ENCODE results near the gene NUFIP2.
"Not testable (repeated sequence)": the region's sequence is repeated elsewhere in the genome, so short reads cannot be mapped to it uniquely, and the experiment has no call there.

NUFIP2 gene, protein sequence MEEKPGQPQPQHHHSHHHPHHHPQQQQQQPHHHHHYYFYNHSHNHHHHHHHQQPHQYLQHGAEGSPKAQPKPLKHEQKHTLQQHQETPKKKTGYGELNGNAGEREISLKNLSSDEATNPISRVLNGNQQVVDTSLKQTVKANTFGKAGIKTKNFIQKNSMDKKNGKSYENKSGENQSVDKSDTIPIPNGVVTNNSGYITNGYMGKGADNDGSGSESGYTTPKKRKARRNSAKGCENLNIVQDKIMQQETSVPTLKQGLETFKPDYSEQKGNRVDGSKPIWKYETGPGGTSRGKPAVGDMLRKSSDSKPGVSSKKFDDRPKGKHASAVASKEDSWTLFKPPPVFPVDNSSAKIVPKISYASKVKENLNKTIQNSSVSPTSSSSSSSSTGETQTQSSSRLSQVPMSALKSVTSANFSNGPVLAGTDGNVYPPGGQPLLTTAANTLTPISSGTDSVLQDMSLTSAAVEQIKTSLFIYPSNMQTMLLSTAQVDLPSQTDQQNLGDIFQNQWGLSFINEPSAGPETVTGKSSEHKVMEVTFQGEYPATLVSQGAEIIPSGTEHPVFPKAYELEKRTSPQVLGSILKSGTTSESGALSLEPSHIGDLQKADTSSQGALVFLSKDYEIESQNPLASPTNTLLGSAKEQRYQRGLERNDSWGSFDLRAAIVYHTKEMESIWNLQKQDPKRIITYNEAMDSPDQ

DNA sequence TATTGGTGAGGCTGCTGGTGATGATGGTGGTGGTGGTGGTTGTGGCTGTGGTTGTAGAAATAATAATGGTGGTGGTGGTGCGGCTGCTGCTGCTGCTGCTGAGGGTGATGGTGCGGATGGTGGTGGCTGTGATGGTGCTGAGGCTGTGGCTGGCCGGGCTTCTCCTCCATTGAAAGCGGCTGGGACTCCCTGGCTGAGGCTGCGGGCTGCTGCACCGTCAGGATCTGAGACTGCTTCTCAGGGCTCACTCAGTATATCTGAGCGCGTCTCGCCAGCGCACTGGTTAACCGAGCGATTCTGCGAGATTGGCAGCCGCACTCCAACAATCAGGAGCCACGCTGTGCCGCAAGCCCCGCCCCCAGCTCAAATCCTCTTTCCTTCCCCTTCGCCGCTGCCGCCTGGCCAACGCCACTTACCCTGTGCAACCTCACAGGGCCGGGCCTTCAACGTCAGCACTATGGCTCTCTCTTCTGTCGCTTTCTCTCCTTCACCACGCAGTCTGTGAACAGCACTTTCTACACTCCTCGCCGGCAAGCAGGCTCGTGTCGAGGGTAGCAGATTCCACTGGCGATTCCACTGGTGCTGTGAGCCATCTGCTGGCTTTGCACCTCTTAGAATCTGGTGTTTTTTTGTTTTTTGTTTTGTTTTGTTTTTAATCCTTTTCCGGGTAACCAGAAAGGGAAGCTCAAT is at the start of gene NUFIP2:
TSS of gene NUFIP2 (minus strand) at position 259 of the 690 bp plus-strand sequence. CDS start at position 170, 89 bp downstream.
- peak; percentile 69 to 99 (median 97) for DNase-seq

- no peak for DNase-seq
Measured at GRCh38 chr17:29342158-29342765, 48.3 kb upstream of the NUFIP2 start.

DNA sequence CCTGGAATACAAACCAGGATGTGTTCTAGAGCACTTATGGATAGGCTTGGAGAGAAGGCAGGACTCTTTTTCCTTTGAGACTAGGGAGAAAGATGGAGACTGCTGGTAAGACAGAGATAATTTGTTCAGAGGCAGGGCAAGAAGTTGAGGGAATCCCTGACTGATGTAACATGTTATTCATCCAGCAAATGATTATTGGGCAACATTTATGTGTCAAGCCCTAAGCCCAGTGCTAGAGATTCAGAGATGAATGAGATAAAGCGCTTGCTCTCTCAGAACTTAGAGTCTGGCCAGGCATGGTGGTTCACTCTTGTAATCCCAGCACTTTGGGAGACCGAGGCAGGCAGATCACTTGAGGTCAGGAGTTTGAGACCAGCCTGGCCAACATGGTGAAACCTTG is 47.8 kb upstream of the NUFIP2 start:
- DNase-seq, result no peak

GRCh38 chr17:29339016-29339415 is 45.1 kb upstream of the NUFIP2 start:
- DNase-seq, result not testable (repeated sequence)

DNA sequence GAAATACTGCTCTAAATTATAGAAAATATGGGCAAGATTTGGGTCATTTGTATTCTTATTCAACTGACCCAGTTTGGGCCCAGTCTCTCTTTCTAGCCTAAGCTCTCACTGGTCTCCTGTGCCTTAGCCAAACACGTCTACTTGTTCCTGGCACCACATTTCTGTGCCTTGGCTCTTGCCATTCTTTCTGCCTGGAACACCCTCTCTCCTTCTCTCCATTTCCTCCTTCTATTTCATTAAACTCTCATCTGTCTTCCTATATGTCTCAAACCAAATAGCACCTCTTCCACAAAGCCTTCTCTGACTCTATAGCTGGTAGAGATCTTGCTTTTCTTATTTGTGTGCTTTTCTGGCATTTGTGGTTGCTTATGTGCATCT is 37.7 kb upstream of the NUFIP2 start:
- peak in 2 of 14 donors; percentile 0 to 4 for DNase-seq

GRCh38 chr17:29331075-29331707 is 37.2 kb upstream of the NUFIP2 start:
- DNase-seq, result no peak

GRCh38 chr17:29327412-29327811 is 33.5 kb upstream of the NUFIP2 start:
- no peak for DNase-seq

DNA sequence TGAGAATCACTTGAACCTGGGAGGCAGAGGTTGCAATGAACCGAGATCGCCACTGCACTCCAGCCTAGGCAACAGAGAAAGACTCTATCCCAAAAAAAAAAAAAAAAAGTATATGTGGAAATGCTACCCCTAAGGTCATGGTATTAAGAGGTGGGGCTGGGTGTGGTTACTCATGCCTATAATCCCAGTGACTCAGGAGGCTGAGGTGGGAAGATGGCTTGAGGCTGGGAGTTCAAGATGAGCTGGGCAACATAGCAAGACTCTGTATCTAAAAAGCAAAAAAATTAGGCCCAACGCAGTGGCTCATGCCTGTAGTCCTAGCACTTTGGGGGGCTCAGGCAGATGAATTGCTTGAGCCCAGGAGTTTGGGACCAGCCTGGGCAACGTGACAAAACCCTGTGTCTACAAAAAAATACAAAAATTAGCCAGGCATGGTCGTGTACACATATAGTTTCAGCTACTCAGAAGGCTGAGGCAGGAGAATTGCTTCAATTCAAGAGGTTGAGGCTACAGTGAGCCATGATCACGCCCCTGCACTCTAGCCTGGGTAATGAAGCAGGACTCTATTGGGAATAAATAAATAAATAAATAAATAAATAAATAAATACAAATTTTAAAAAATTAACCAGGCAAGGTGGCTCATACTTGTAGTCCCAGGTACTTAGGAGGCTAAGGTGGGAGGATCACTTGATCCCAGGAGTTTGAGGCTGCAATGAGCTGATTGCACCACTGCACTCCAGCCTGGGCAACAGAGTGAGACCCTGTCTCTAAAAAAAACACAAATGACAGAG is 32.3 kb upstream of the NUFIP2 start:
- DNase-seq, result no peak

- no peak for DNase-seq
Measured at GRCh38 chr17:29322363-29322762, 28.4 kb upstream of the NUFIP2 start.

DNA sequence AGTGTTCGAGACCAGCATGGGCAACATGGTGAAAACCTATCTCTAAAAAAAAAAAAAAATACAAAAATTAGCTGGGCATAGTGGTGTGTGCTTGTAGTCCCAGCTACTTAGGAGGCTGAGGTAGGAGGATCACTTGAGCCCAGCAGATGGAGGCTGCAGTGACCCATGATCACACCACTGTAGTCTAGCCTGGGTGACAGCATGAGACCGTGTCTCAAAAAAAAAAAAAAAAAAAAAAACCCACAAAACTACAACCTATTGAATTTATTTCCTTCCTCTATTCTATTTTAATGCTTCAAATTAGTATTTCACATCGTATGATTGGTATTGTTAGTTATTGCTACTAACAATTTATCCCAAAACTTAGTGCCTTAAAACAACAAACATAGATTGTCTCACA is 9.4 kb upstream of the NUFIP2 start:
- DNase-seq, result no peak

DNA sequence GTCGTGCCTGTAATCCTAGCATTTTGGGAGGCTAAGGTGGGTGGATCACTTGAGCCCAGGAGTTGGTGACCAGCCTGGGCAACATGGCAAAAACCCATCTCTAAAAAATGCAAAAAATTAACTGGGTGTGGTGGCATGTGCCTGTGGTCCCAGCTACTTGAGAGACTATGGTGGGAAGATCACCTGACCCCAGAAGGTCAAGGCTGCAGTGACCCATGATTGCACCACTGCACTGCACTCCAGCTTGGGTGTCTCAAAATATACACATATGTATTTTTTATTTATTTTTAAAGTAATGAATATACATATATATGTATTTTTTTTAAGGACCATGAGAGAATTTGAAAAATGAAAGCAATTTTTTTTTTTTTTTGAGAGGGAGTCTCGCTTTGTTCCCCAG is 5.1 kb upstream of the NUFIP2 start:
- DNase-seq, result no peak

DNA sequence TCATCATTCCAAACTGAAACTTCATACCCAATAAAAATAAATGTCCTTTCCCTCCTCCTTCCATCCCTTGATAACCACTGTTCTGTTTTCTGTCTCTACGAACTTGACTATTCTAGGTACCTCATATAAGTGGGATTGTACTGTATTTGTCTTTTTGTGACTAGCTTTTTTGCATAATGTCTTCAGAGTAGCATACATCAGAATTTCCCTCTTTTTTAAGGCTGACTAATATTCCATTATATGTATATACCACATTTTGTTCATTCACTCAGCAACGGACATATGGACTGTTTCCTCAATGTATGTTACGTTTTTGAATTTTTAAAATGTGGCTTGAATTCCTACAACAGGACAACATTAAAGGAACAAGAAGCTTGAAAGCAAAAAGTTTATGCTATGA is 1.5 kb upstream of the NUFIP2 start:
- DNase-seq, result no peak

DNA sequence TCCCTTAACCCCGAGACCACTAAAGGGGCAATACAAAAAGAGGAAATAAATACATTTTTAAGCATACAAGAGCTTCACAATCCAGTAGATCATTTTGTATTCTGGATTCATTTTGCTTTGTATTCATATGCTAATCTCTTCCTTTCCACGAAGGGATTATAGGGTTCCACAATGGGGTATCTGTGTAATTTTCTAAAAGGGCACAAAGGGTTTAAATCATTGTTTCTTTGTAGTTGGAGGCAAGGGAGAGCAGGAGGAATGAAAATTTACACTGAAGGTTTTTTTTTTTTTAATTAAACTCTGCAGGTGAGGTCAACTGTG is 592 bp upstream of the NUFIP2 start:
- no peak for DNase-seq

- DNase-seq, result peak in 13 of 14 donors; percentile 25 to 85 (median 64)
Measured at GRCh38 chr17:29292992-29293889, 707 bp downstream of the NUFIP2 start.

GRCh38 chr17:29292071-29292991 is 1.6 kb downstream of the NUFIP2 start:
- DNase-seq, result peak in 13 of 14 donors; percentile 7 to 85 (median 64)

DNA sequence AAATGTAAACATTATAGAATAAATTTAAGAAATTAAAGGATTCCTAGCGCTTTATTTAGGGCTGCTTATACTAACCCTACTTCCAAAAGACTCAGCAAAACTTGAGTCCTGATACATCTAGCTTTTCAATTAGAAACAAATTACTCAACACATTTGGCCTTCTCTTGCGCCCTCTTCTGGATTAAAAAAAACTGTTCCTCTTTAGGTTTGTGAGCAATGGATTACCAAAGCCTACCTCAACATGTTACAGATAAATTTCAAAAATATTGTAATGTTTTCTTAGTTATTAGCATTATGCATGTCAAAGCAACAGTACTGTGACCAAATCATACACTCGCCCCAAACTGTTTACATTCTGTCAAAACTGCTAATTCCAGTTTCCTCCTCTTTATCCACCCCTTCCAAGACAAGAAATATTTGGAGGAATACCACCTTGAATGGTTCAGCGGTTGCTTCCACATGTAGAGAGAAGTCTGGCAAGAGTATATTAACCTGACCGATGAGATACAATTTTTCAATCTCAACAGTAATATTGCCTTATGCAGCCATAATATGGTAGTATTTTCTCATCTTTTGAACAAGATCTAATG is 2.7 kb downstream of the NUFIP2 start:
- DNase-seq, result peak in 2 of 14 donors; percentile 13 to 28

DNA sequence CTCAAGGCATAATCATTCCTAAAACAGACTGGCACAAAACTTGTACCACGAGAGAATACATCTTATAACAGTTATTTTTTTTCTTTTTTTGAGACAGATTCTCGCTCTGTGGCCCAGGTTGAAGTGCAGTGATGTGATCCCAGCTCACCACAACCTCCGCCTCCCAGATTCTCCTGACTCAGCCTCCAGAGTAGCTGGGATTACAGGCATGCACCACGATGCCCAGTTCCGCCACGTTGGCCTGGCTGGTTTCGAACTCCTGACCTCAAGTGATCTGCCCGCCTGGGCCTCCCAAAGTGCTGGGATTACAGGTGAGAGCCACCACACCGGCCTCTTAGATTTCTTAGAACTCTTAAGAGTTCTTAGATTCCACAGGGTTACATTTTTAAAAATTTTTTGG is 4.1 kb downstream of the NUFIP2 start:
- no peak for DNase-seq

DNA sequence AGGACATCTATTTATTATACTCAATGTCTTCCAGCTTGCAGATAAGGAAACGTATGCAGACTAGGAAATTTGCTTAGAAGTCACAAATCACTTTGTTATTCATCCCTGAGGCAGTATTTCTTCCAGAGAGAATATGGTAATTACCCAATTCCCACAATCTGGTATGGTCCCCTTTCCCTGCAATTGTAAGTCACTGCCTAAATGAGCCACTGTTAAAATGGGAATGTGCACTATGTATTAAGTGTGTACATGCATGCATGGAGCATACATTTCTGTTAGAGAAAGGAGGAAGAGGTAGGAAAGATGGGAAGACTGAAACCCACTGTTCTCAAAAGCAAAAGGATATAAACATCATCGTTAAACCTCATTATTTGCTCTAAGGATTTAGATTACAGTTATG is 10.0 kb downstream of the NUFIP2 start:
- no peak for DNase-seq

GRCh38 chr17:29283496-29283895 is 10.5 kb downstream of the NUFIP2 start:
- no peak for DNase-seq

Measured in C1 segment of cervical spinal cord (tissue), 14 donors.